Loucy (cell line): Measurements from ENCODE around the gene ZNF761.
"Not testable (repeated sequence)": the region's sequence is repeated elsewhere in the genome, so short reads cannot be mapped to it uniquely, and the experiment has no call there.

Experiments
- H2AFZ ChIP-seq: fragments of 200-600 bp; sonication (generic); 2 replicates; pipeline ENCODE4 v1.6.0; 2016; ENCODE audit warnings: antibody characterized with exemption, mild to moderate bottlenecking, low read length, moderate library complexity
- H3F3A ChIP-seq: fragments of 200-600 bp; 2 replicates; pipeline ENCODE4 v1.6.0; 2016; ENCODE audit warnings: antibody characterized with exemption, low read depth, mild to moderate bottlenecking
- H3K27me3 ChIP-seq: fragments of 200-600 bp; sonication (generic); 2 replicates; pipeline ENCODE4 v1.6.1; 2014; ENCODE audit warnings: low read length, mild to moderate bottlenecking; ENCODE audit not compliant: insufficient read depth, poor library complexity, severe bottlenecking
- H3K36me3 ChIP-seq: fragments of 200-600 bp; sonication (generic); 2 replicates; pipeline ENCODE4 v1.6.1; 2016; ENCODE audit warnings: low read length; ENCODE audit not compliant: insufficient read depth
- H3K4me1 ChIP-seq: fragments of 200-600 bp; sonication (generic); 2 replicates; pipeline ENCODE4 v1.5.1; 2014; ENCODE audit warnings: low read length, mild to moderate bottlenecking; ENCODE audit not compliant: insufficient read depth, poor library complexity, severe bottlenecking
- H3K4me2 ChIP-seq: fragments of 200-600 bp; sonication (generic); 2 replicates; pipeline ENCODE4 v1.6.0; 2014; ENCODE audit warnings: antibody characterized with exemption, low read length, low read depth, mild to moderate bottlenecking; ENCODE audit not compliant: poor library complexity, severe bottlenecking
- H3K4me3 ChIP-seq: fragments of 200-600 bp; sonication (generic); 2 replicates; pipeline ENCODE4 v1.5.1; 2014; ENCODE audit warnings: low read length, mild to moderate bottlenecking, mixed read lengths; ENCODE audit not compliant: poor library complexity, severe bottlenecking
- H3K79me2 ChIP-seq: fragments of 200-600 bp; sonication (generic); 2 replicates; pipeline ENCODE4 v1.6.1; 2014; ENCODE audit warnings: low read length; ENCODE audit not compliant: insufficient read depth
- H3K9ac ChIP-seq: fragments of 200-600 bp; sonication (generic); 2 replicates; pipeline ENCODE4 v1.6.0; 2014; ENCODE audit warnings: mild to moderate bottlenecking, low read depth, low read length, moderate library complexity; ENCODE audit not compliant: poor library complexity, severe bottlenecking
- H3K9me2 ChIP-seq: fragments of 200-600 bp; sonication (generic); replicated peaks from 2 replicates; pipeline ENCODE4 v1.6.1; 2016; ENCODE audit warnings: low read depth, low read length, mixed read lengths
- H3K9me3 ChIP-seq: fragments of 200-600 bp; sonication (generic); 2 replicates; pipeline ENCODE4 v1.6.1; 2014; ENCODE audit warnings: mild to moderate bottlenecking, antibody characterized with exemption, low read length, low read depth; ENCODE audit not compliant: insufficient read depth
- H4K20me1 ChIP-seq: fragments of 200-600 bp; sonication (generic); 2 replicates; pipeline ENCODE4 v1.6.0; 2014; ENCODE audit warnings: antibody characterized with exemption, low read length, mild to moderate bottlenecking; ENCODE audit not compliant: insufficient read depth, poor library complexity, severe bottlenecking
- CTCF ChIP-seq: fragments of 200-600 bp; sonication (generic); conservative IDR thresholded peaks from 2 replicates; pipeline ENCODE4 v1.5.1; 2014; ENCODE audit warnings: mild to moderate bottlenecking, antibody characterized with exemption, low read length
- EZH2phosphoT487 ChIP-seq: fragments of 200-600 bp; IDR thresholded peaks from 2 replicates; pipeline ENCODE4 v1.6.1; 2018; ENCODE audit warnings: antibody characterized with exemption, mild to moderate bottlenecking, moderate library complexity, borderline replicate concordance

Gene ZNF761

GRCh38 chr19:53471916-53472315 lies 40.1 kb downstream of the ZNF761 start:
- no peak for TF ChIP-seq EZH2phosphoT487
- no peaks in the 10 kb centered on the region for H4K20me1 ChIP-seq
- peaks cover 8% of the 10 kb centered on the region for H3K4me1 ChIP-seq
- H3K9me2 ChIP-seq: no peaks in the 10 kb centered on the region
- H3K79me2 ChIP-seq: peaks cover 17% of the 10 kb centered on the region; the same call in 1 of the 2 replicates
- H3K4me3 ChIP-seq: no peak overlapping the region
- H3K9me3 ChIP-seq: no peaks in the 10 kb centered on the region
- H3K4me2 ChIP-seq: no peak overlapping the region
- no peaks in the 10 kb centered on the region for H3K36me3 ChIP-seq
- no peaks in the 10 kb centered on the region for H3F3A ChIP-seq
- no peaks in the 10 kb centered on the region for H3K27me3 ChIP-seq
- no peak overlapping the region for H3K9ac ChIP-seq
- no peak overlapping the region for H2AFZ ChIP-seq

- H4K20me1 ChIP-seq, H3K4me1 ChIP-seq, H3K9me3 ChIP-seq, H2AFZ ChIP-seq, H3F3A ChIP-seq, H3K9me2 ChIP-seq, H3K27me3 ChIP-seq, H3K79me2 ChIP-seq, H3K9ac ChIP-seq: not testable (repeated sequence)
- Histone ChIP-seq H3K4me2 (peak overlapping the region; percentile 41), H3K4me3 (peak overlapping the region; percentile 36), H3K36me3 (peaks cover 12% of the 10 kb centered on the region)
- peak; percentile 51; the same call in 1 of the 2 replicates for TF ChIP-seq CTCF
Observed at GRCh38 chr19:53474832-53475231, 43.0 kb downstream of the ZNF761 start.

- not testable (repeated sequence) for H3K9ac ChIP-seq, H3K4me3 ChIP-seq, H3K4me1 ChIP-seq, H3K9me2 ChIP-seq, H4K20me1 ChIP-seq, H3K27me3 ChIP-seq, H3K79me2 ChIP-seq, H3K9me3 ChIP-seq, H2AFZ ChIP-seq, H3F3A ChIP-seq
- Histone ChIP-seq H3K4me2 (peak overlapping the region; percentile 41), H3K36me3 (peaks cover 12% of the 10 kb centered on the region)
Observed at GRCh38 chr19:53475470-53475869, 43.7 kb downstream of the ZNF761 start.

- not testable (repeated sequence) for H3K79me2 ChIP-seq, H3K9me3 ChIP-seq, H3K27me3 ChIP-seq, H3K9ac ChIP-seq, H3K4me3 ChIP-seq, H3K4me2 ChIP-seq, H2AFZ ChIP-seq, H3K9me2 ChIP-seq, H3K4me1 ChIP-seq, H3F3A ChIP-seq, H4K20me1 ChIP-seq
- peaks cover 12% of the 10 kb centered on the region; the same call in 1 of the 2 replicates for H3K36me3 ChIP-seq
Observed at GRCh38 chr19:53483751-53484150, 52.0 kb downstream of the ZNF761 start.
